Breast epithelium (tissue), 3 donors: ENCODE measurements around the gene PLA2G4D.

Experiments
- POLR2A ChIP-seq: fragments of 450-650 bp; IDR thresholded peaks from one replicate; pipeline ENCODE4 v1.6.1; 2016; ENCODE audit warnings: antibody characterized with exemption, mild to moderate bottlenecking, moderate library complexity
- TF ChIP-seq, protein P1 (sequence below), 3 donors: fragments of 450-650 bp; IDR thresholded peaks; one replicate each; pipeline ENCODE4 v1.5.1; 2016 to 2017; ENCODE audit warnings: antibody characterized with exemption in 3 of 3, mild to moderate bottlenecking in 3 of 3, moderate library complexity in 3 of 3

DNA sequence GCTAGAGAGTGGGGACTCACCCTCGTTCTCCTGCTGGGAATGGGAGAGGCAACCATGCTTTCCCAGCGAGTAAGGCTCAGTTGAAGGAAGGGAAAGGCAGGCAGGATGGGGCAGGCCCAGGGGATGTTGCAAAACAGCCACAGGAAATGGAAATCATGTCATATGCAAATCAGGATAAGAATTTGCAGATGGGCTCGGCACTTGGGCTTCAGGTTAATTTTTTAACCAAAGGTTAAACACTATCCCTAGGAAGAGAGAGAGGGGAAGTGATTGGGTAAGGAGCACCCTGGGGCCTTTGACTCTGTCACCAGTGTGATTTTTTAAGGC, 59.0 kb downstream of the PLA2G4D start:
- TF ChIP-seq POLR2A, result no peak
- TF ChIP-seq, protein P1, sequence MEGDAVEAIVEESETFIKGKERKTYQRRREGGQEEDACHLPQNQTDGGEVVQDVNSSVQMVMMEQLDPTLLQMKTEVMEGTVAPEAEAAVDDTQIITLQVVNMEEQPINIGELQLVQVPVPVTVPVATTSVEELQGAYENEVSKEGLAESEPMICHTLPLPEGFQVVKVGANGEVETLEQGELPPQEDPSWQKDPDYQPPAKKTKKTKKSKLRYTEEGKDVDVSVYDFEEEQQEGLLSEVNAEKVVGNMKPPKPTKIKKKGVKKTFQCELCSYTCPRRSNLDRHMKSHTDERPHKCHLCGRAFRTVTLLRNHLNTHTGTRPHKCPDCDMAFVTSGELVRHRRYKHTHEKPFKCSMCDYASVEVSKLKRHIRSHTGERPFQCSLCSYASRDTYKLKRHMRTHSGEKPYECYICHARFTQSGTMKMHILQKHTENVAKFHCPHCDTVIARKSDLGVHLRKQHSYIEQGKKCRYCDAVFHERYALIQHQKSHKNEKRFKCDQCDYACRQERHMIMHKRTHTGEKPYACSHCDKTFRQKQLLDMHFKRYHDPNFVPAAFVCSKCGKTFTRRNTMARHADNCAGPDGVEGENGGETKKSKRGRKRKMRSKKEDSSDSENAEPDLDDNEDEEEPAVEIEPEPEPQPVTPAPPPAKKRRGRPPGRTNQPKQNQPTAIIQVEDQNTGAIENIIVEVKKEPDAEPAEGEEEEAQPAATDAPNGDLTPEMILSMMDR (IDR thresholded peaks at IDR 0.05), result no peak
